Stimulated activated CD4-positive, alpha-beta T cell treated with anti-CD3 and anti-CD28 coated beads, Interleukin-4, amount 100 ng/mL, for 4 hours (primary cell): ENCODE results near the gene USH1G.
"Not testable (repeated sequence)": the region's sequence is repeated elsewhere in the genome, so short reads cannot be mapped to it uniquely, and the experiment has no call there.

Source experiments
- DNase-seq, 2 experiments: peaks; one replicate each; pipeline ENCODE4 v3.0.0-alpha.2; 2020

USH1G gene

GRCh38 chr17:74922694-74923537 lies at the start of gene USH1G:
TSS of gene USH1G (minus strand) at chr17:74923255. CDS start at chr17:74923073, 182 bp downstream.
- DNase-seq, result no peak

GRCh38 chr17:74972107-74972972 lies 49.3 kb upstream of the USH1G start, which contains the start of gene HID1:
TSS of gene HID1 (minus strand) at chr17:74972759. CDS start at chr17:74972656, 103 bp downstream.
- peak; percentile 76 to 84 for DNase-seq

GRCh38 chr17:74971842-74972106 lies 48.7 kb upstream of the USH1G start:
- no peak for DNase-seq

DNA sequence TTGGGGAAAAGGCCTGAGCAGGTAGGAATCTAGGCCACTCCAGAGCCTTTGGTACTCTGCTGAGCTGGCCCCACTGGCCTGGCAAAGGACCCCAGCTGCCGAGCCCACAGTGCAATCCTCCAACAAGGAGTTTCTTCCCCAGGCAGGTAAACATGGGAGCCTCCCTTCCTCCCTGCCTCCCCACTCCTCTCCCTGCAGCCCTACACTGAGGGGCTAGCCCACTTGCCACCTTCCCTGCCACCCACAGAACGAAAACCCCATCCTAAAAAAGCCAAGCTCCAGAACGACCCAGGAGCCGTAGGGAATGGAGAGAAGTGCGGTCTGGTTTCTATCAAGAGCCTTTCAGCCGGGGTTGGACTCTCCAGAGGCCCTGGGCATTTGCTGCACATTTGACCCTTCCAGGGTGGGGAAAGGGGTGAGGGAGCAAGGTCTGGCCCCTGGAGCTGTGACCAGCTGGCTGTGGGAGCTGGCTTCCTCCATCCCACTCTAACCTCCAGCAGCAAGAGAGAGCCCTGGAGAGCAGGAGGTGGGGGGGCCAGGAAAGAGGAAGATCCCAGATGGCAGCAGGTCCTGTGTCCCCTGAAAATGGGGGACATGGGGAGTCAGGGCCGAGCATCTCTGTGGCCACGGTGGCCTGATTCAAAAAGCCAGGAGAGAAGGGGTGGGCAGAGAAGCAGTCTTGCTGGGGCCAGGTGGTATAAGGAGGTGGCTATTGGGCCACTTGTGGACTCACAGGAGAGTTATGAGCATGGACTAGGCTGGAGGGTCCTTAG lies 48.2 kb upstream of the USH1G start:
- no peak for DNase-seq

GRCh38 chr17:74970395-74970794 lies 47.3 kb upstream of the USH1G start:
- DNase-seq, result no peak

DNA sequence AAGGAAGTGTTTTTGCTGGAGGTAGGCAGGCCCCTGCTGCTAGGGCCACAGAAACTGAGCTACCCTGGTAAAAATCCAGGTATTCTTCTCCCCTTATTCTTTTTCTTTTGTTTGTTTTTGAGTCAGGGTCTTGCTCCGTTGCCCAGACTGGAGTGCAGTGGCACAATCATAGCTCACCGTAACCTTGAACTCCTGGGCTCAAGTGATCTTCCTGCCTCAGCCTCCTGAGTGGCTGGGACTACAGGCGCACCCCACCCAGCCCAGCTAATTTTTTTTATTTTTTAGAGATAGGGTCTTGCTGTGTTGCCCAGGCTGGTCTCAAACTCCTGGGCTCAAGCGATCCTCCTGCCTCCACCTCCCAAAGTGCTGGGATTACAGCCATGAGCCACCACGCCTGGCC lies 46.4 kb upstream of the USH1G start:
- not testable (repeated sequence) for DNase-seq

- no peak for DNase-seq
Observed at GRCh38 chr17:74968361-74968780, 45.3 kb upstream of the USH1G start.

DNA sequence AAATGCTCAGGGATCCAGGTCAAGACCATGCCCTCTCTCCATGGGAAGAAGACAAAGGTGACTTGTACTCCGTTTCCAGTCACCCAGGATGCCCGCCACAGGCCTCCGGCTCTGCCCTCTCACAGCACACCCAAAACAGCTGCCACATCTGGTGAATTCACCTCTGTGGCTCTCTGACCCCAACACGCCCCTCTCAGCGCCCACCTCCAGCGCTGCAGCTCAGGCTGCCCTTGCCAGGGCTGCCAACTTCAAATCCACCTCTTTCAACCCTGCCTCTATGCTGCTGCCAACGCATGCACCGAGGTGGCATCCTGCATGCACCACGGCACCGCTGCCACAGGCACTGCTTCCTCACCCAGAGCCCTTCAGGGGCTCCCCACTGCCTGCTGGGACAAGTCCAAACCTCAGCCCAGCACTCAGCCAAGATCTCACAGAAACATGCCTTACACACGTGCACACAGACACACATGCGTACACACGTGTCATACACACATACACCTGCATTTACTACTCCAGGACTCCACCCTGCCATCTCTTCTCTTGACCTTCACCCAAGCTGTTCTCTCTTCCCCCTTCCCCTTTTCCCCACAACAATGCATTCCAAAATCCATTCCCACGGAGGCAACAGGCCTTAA lies 42.0 kb upstream of the USH1G start:
- DNase-seq, result no peak

- no peak for DNase-seq
Observed at GRCh38 chr17:74964246-74964761, 41.2 kb upstream of the USH1G start.

DNA sequence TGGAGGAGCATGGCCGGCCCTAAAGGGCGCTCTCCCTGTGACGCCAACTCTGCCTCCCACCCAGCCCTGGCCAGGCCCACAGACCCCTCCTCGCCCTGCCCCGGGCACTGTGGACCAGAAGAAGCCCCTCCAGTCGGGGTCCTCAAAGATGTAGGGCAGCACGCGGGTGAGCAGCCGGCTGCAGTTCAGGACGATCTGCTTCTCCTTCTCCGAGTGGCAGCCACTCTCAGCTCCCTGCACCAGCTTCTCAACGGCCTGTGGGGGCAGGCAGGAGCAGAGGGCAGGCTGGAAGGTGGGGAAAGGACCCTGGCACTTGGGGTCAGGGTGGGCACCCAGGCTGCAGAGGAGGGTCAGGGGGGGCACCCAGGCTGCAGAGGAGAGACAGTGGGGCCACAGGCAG lies 40.6 kb upstream of the USH1G start:
- DNase-seq, result no peak

DNA sequence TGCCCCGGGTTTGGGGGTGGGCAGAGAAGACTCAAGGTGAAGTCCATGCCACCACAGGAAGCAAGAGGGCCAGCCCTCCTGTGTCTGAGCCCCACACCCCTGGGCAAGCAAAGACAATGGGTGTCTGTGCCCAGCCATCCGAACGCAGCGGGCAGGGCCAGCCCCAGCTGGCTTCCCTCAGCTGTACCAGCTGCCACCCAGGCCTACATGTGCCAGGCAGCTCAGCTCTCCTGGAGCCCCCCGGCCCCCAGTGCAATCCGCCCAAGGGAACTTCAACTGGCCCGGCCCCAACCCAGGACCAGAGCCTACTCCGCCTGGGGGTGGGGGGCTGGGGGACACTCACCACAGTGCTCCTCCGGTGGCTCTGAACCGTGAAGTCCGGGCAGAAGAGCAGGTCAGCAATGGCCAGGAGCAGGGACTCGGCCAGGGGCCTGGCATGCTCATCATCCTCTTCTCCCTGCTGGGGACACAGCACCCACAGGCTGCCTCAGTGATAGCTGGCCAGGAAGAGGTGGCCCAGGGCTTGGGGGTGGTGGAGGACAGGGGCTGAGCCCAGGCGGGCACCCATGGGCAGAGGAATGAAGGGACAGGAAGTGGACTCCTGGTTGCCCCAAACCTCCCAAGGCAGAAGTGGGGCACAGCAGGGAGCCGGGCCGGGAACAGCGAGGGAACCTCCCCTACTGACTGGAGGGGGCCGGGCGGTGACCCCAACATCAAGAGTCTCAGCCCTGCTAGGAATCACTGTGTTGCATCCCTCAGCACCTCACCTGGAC lies 39.8 kb upstream of the USH1G start:
- no peak for DNase-seq

GRCh38 chr17:74961657-74962350 lies 38.7 kb upstream of the USH1G start:
- peak; percentile 75 to 83 for DNase-seq

DNA sequence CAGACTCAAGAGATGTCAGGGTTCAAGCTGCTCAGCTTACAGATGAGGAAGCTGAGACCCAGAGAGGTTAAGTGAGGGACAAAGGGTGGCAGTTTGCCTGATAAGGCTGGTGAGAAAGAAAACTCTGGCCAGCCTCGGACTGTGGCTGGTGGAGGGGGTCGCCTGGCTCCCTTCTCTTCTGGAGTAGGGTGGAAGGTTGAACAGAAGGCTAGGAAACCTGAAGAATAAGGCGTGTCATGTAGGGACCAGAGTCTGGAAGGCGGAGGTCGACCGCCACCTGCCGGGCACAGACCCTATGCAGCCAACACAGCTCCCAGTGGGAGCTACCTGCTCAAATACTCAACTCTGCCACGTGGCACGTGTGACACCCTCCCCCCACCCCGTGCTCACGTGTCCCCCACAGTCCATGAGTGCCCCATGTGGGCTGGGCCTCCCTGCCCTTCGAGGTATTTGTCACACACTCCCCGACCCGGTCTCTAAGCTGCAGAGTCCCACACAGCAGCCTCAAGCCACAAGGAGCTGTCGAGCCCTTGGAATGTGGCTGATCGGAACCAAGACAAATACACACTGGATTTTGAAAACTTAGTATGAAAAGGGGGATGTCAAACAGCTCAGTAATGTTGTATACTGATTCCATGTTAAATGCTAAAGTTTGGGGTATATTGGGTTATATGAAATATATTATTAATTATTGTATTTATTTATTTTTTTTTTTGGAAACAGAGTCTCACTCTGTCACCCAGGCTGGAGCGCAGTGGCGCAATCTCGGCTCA lies 37.7 kb upstream of the USH1G start:
- DNase-seq, result peak; percentile 49 to 51

- DNase-seq, result no peak
Observed at GRCh38 chr17:74959826-74960515, 36.9 kb upstream of the USH1G start.

GRCh38 chr17:74957935-74958740 lies 35.1 kb upstream of the USH1G start:
- peak; percentile 62 to 81 for DNase-seq

DNA sequence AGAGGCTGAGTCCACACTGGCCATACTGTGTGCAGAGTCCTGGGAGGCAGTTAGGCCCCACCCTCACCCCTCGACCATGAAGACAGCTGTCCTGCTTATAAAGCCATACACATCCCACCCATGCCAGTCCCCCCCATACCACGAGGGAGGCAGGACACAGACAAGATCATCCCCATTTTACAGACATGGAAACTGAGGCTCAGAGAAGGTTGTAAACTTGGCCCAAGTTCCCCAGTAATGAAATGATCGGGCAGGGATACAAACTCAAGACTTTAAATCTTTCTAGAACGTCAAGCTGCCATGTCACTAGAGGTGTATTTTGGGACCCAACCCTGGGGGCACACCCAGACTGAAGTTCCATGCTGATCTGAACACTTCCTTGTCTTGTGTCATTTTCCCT lies 33.0 kb upstream of the USH1G start:
- DNase-seq, result no peak

GRCh38 chr17:74954665-74955421 lies 31.8 kb upstream of the USH1G start:
- no peak for DNase-seq

DNA sequence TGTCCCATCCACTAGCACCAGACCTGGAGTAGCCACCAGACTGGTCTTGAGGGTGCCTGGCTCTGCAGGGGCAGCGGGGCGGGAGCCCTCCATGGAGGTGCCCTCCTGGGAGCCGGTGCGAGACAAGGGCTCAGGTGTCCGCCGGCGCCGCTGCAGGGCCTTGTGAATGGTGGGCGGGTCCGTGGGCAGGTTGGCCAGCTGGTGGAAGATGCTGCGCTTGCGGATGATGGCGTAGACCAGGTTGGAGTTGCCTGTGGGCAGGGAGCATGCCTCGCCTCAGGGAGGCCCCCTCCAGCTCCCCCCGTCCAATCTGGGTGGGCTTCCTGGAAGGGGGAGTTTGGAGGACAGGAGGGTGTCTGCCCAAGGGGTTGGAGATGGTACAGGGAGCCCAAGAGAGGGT lies 31.1 kb upstream of the USH1G start:
- no peak for DNase-seq
